BLaER1 treated with 17β-estradiol and CSF1 and Interleukin-3, amounts not matched to agents 10 nM and 100 nM (cell line): ENCODE data around the gene HHIPL1.

Source experiments
- H3K27ac ChIP-seq, 11 experiments: shearing (Covaris generic); formaldehyde crosslinking; 2 replicates each; pipeline ENCODE4 v1.8.1; 2022
- H3K27me3 ChIP-seq, 11 experiments: shearing (Covaris generic); formaldehyde crosslinking; 2 replicates each; pipeline ENCODE4 v1.8.1; 2022
- H3K36me3 ChIP-seq, 11 experiments: shearing (Covaris generic); formaldehyde crosslinking; 2 replicates each; pipeline ENCODE4 v1.8.1; 2022
- H3K4me1 ChIP-seq, 10 experiments: shearing (Covaris generic); formaldehyde crosslinking; 2 replicates each; pipeline ENCODE4 v1.8.1; 2022
- H3K4me2 ChIP-seq, 11 experiments: shearing (Covaris generic); formaldehyde crosslinking; 2 replicates each; pipeline ENCODE4 v1.8.1; 2022
- H3K4me3 ChIP-seq, 10 experiments: shearing (Covaris generic); formaldehyde crosslinking; 2 replicates each; pipeline ENCODE4 v1.8.1; 2022
- H3K9ac ChIP-seq, 11 experiments: shearing (Covaris generic); formaldehyde crosslinking; 2 replicates each; pipeline ENCODE4 v1.8.1; 2022
- H3K9me3 ChIP-seq, 11 experiments: shearing (Covaris generic); formaldehyde crosslinking; replicated peaks in 1 of 11; 2 replicates each; pipeline ENCODE4 v1.8.1; 2022
- H4K20me1 ChIP-seq, 11 experiments: shearing (Covaris generic); formaldehyde crosslinking; 2 replicates each; pipeline ENCODE4 v1.8.1; 2022
- Cebpa-rat ChIP-seq, 11 experiments: shearing (Covaris generic); IDR thresholded peaks; 2 replicates each; pipeline ENCODE4 v1.8.1; 2022

Gene HHIPL1

DNA sequence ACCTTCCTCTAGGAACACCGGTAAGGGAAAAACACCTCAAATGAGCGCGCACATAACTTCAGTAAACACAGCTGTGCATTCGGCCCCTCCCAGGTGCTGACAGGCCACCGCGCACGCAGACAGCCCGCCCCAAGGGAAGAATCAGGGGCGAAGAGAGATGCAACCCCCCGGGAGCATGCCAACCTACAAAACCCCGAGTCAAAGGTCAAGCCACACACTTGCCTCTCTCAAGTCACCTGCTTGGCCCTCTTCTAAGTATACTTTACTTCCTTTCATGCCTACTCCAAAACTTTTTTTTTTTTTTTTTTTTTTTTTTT lies 36.9 kb downstream of the HHIPL1 start:
- Histone ChIP-seq H3K4me1 (peaks cover 10 to 43% (median 36%) of the 10 kb centered on the region in 10 experiments), H4K20me1 (no peaks in the 10 kb centered on the region), H3K9ac (no peak overlapping the region), H3K27ac (no peak overlapping the region), H3K9me3 (peaks cover 21 to 28% (median 26%) of the 10 kb centered on the region in 11 experiments), H3K36me3 (peaks cover 0 to 10% (median 5%) of the 10 kb centered on the region in 11 experiments; a peak in 4 of 22 replicates), H3K4me2 (no peak overlapping the region), H3K4me3 (no peak overlapping the region), H3K27me3 (peaks cover 0 to 8% (median 0%) of the 10 kb centered on the region in 11 experiments; a peak in 2 of 22 replicates)
- no peak for TF ChIP-seq Cebpa-rat (IDR thresholded peaks at IDR 0.05)

DNA sequence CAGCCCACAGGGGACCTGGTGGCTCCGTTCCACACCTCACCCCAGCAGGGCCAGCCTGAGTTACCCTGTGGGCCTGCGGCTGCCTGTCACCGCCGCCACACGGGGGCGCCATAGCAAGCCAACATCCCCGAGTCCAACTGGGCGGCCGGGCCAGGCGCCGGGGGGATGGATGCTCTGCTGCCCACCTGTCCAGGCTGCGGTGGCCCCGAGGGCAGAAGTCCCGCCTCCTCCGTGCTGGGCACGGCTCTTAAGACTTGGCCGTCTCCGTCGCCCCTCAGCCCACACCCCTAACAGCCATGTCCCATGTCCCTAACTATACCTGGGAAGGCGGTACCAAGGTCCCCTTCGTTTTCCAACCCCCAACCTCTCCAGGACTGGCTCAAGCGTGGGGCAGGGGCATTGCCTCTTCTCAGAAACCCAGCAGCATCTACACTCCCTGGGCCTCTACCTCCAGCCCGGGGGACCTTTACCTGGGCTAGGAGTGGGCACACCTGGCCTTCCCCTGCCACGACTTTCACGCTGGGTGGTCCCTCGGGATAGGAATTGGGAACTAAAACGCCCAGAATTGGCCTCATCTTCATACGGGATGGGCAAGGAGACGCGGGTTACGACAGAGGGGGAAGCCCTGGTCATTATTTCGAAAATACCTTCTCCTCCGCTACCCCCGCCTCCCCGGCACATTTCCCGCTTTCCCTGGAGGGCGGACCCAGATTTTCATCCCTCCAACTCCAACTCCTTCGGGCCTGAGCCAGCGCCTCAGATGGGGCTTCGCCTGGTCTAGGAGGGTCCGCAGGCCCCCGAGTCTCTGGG lies 38.1 kb downstream of the HHIPL1 start:
- H3K9me3 ChIP-seq: peaks cover 9 to 16% (median 14%) of the 10 kb centered on the region in 11 experiments
- peaks cover 20 to 55% (median 45%) of the 10 kb centered on the region in 10 experiments for H3K4me1 ChIP-seq
- peaks cover 0 to 8% (median 0%) of the 10 kb centered on the region in 11 experiments; a peak in 2 of 22 replicates for H3K27me3 ChIP-seq
- peak overlapping the region; percentile 75 to 96 (median 78) for H3K4me3 ChIP-seq
- peak overlapping the region; percentile 75 to 97 (median 92) for H3K27ac ChIP-seq
- peak overlapping the region; percentile 93 to 100 (median 98) for H3K4me2 ChIP-seq
- H3K9ac ChIP-seq: peak overlapping the region; percentile 83 to 97 (median 92)
- H3K36me3 ChIP-seq: peaks cover 0 to 4% (median 0%) of the 10 kb centered on the region in 11 experiments; a peak in 3 of 22 replicates
- no peaks in the 10 kb centered on the region for H4K20me1 ChIP-seq
- TF ChIP-seq Cebpa-rat (IDR thresholded peaks at IDR 0.05): no peak; a peak in 2 of 22 replicates

DNA sequence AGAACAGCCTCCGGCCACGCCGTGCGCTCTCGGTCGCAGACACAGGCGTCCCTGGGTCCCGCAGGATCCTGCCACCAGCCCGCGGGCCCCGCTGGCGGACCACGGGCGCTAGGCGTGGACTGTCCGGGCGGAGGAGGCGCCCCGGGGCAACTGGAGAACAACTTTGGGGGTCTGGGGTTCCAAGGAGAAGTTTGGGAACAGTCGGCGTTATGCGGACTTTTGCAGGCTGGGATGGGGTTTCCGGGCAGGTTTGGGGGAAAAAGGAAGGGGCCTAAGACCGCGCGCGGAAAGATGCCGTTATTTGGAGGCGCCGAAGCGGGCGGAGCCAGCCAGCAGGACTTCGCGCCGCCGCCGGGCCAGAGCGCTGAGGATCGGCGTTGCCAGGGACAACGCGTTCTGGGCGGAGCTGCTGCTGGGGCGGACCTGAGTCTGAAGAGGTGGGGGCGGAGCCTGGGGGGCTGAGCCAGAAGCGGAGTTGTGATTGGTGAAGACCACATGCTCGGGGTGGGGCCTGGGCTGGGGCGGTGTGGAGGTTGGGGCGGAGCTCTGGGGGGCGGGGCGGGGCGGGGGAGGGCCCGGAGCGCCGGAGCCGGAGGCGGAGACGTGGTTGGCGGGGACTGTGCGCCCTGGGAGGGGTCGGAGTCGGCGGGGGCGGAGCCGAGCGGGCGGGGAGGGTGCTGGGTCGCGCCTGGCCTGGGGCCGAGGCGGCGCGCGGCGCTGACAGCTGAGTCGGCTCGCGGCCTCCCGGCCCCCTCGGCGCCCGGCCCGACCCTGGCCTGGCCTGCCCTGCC lies 38.9 kb downstream of the HHIPL1 start, which contains the start of gene CYP46A1:
Gene CYP46A1 (plus strand): TSS at position 680 of the 791 bp plus-strand sequence. CDS start 120 bp downstream, outside the sequence.
- Histone ChIP-seq H3K9ac (peak within 1 kb of the TSS; percentile 83 to 97 (median 92)), H3K4me3 (peak within 1 kb of the TSS; percentile 75 to 96 (median 78)), H3K27ac (peak within 1 kb of the TSS; percentile 75 to 97 (median 92)), H4K20me1 (no peaks in the 10 kb centered on the region), H3K36me3 (no peaks in the 10 kb centered on the region), H3K9me3 (peaks cover under 1 to 8% (median 6%) of the 10 kb centered on the region in 11 experiments; a peak in 21 of 22 replicates), H3K27me3 (peaks cover 0 to 8% (median 0%) of the 10 kb centered on the region in 11 experiments; a peak in 2 of 22 replicates), H3K4me2 (peak within 1 kb of the TSS; percentile 93 to 100 (median 98)), H3K4me1 (peaks cover 28 to 63% (median 53%) of the 10 kb centered on the region in 10 experiments)
- TF ChIP-seq Cebpa-rat (IDR thresholded peaks at IDR 0.05): no peak

DNA sequence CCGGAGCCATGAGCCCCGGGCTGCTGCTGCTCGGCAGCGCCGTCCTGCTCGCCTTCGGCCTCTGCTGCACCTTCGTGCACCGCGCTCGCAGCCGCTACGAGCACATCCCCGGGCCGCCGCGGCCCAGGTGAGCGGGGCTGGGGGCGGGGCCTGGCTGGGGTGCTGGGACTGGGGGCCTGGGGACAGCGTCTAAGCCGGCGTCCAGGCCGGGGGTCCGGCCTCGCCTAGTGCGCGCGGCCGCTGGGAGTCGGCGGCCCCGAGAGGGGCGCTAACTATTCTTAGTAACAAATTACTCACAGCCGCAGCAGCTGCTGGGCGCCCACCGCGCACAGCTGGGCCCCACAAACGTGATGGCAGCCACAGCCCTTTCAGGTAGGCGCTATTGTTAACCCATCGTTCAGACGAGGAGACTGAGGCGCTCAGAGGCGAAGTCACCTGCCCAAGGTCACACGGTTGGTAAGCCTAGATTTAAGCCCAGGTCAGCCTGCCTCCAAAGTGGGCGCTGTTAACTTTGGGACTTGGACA lies 39.5 kb downstream of the HHIPL1 start:
- Histone ChIP-seq H3K4me2 (peak overlapping the region; percentile 73 to 96 (median 91)), H3K9ac (peak overlapping the region; percentile 68 to 83 (median 75)), H3K36me3 (no peaks in the 10 kb centered on the region), H3K27me3 (peaks cover 0 to 8% (median 0%) of the 10 kb centered on the region in 11 experiments; a peak in 2 of 22 replicates), H3K9me3 (peaks cover 0 to 2% (median 0%) of the 10 kb centered on the region in 11 experiments; a peak in 3 of 22 replicates), H3K4me3 (peak overlapping the region; percentile 61 to 78 (median 67)), H3K4me1 (peaks cover 30 to 70% (median 59%) of the 10 kb centered on the region in 10 experiments), H4K20me1 (no peaks in the 10 kb centered on the region), H3K27ac (peak overlapping the region in 9 of 11 experiments; percentile 44 to 78 (median 67); a peak in 15 of 22 replicates)
- no peak for TF ChIP-seq Cebpa-rat (IDR thresholded peaks at IDR 0.05)

DNA sequence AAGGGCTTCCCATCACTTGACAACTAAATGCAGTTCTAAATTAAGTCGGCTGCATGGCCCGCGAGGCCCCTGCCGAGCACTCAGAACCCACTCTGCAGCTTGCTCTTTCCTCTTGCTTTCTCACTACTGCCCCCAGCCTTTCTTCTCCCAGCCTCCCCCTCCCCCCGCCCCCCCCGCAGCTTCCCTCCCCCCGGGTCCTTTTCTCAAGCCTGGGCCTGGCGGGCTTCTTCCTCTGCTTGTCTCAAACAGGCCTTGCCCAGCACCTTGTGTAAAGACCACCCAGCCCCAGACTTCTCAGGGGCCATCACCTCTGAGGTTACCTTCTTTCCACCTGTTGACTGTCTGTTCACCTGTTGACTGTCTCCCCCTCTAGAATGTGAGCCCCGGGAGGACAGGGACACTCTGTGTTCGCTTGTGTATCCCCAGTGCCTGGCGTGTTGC lies 40.2 kb downstream of the HHIPL1 start:
- peaks cover 0 to 8% (median 0%) of the 10 kb centered on the region in 11 experiments; a peak in 2 of 22 replicates for H3K27me3 ChIP-seq
- peak overlapping the region in 8 of 11 experiments; percentile 1 to 99 (median 90); a peak in 14 of 22 replicates for H3K4me2 ChIP-seq
- H3K36me3 ChIP-seq: no peaks in the 10 kb centered on the region
- H3K27ac ChIP-seq: no peak overlapping the region
- no peak for TF ChIP-seq Cebpa-rat (IDR thresholded peaks at IDR 0.05)
- H3K9me3 ChIP-seq: no peaks in the 10 kb centered on the region
- no peak overlapping the region for H3K4me3 ChIP-seq
- H4K20me1 ChIP-seq: no peaks in the 10 kb centered on the region
- H3K4me1 ChIP-seq: peaks cover 36 to 76% (median 62%) of the 10 kb centered on the region in 10 experiments
- H3K9ac ChIP-seq: peak overlapping the region in 1 of 11 experiments; percentile 45; a peak in 1 of 22 replicates

DNA sequence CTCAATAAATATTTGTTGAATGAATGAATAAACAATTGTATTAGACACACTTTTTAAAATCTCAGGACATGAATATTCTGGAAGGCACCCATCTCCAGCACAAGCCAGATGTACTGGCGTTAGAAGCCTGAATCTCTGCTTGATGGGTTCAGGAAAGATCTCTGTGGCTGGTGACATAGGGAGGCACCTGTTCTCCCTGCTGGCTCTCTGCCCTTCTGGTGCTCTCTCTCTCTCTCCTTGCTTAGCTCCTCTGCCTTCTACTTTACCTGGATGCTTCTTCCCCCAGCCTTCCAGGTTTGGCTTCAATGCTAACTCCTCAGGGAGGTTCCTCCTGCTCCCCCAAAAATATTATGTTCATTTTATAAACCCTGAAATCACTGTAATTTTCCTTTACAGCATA lies 40.7 kb downstream of the HHIPL1 start:
- TF ChIP-seq Cebpa-rat (IDR thresholded peaks at IDR 0.05): no peak
- Histone ChIP-seq H3K27ac (no peak overlapping the region), H3K4me1 (peaks cover 40 to 76% (median 64%) of the 10 kb centered on the region in 10 experiments), H3K4me2 (peak overlapping the region in 8 of 11 experiments; percentile 1 to 99 (median 90); a peak in 15 of 22 replicates), H3K36me3 (no peaks in the 10 kb centered on the region), H3K9me3 (no peaks in the 10 kb centered on the region), H3K4me3 (no peak overlapping the region), H3K27me3 (peaks cover 0 to 8% (median 0%) of the 10 kb centered on the region in 11 experiments; a peak in 2 of 22 replicates), H4K20me1 (no peaks in the 10 kb centered on the region), H3K9ac (peak overlapping the region in 2 of 11 experiments; percentile 21 to 45; a peak in 1 of 22 replicates)

DNA sequence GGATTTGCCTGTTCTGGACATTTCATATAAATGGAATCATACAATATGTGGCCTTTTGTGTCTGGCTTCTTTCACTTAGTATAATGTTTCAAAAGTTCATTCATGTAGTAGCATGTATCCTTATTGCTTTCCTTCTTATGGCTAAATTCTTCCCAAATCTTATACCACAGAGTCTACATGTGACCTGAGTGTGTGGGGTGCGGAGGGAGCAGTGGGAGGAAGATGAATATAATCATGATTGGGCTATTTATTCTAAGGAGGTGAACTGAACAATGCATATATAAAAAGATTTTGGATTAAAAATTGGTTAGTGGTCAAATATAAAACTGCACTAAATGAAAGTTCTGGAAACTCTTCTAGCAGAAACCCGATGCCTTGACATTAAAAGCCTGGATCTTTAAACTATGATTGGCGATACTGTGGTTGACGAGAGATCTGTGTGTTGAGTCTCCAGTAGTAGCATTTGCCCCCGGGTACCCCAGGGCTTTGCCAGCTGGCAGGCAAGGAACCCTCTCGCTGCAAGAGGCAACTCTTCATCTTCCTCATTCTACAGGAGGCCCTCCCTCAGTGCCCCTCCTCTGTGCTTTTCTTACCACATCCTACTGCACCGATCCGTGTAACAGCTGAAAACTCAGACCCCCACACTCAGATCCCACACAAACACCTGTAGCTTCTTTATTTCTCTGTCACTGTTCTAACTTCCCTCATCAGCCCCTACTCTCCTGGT lies 41.8 kb downstream of the HHIPL1 start:
- peak overlapping the region in 2 of 10 experiments; percentile 13 to 33; a peak in 1 of 20 replicates for H3K4me3 ChIP-seq
- TF ChIP-seq Cebpa-rat (IDR thresholded peaks at IDR 0.05): 0 out of 22 replicates have a peak, but pooled peaks of 1 of the 11 experiments have one; percentile 23
- no peaks in the 10 kb centered on the region for H4K20me1 ChIP-seq
- H3K27ac ChIP-seq: peak overlapping the region in 6 of 11 experiments; percentile 39 to 75 (median 73); a peak in 10 of 22 replicates
- no peaks in the 10 kb centered on the region for H3K36me3 ChIP-seq
- peak overlapping the region; percentile 68 to 99 (median 87) for H3K4me2 ChIP-seq
- H3K4me1 ChIP-seq: peaks cover 40 to 75% (median 65%) of the 10 kb centered on the region in 10 experiments
- peak overlapping the region in 7 of 11 experiments; percentile 10 to 63 (median 45); a peak in 6 of 22 replicates for H3K9ac ChIP-seq
- no peaks in the 10 kb centered on the region for H3K9me3 ChIP-seq
- H3K27me3 ChIP-seq: peaks cover 0 to 8% (median 0%) of the 10 kb centered on the region in 11 experiments; a peak in 2 of 22 replicates
